ENCODE data around the gene MICAL3. TPM values are rescaled to one million over a fixed set of nuclear protein-coding genes. Genes with fewer than 3 reads are reported as not detected.
A peak's percentile ranks its signal among the peaks of the same experiment; 100 is the strongest.

The MICAL3 gene
- total RNA-seq, 2 experiments from 2014 or later = 30.3 to 31.4 TPM

DNA sequence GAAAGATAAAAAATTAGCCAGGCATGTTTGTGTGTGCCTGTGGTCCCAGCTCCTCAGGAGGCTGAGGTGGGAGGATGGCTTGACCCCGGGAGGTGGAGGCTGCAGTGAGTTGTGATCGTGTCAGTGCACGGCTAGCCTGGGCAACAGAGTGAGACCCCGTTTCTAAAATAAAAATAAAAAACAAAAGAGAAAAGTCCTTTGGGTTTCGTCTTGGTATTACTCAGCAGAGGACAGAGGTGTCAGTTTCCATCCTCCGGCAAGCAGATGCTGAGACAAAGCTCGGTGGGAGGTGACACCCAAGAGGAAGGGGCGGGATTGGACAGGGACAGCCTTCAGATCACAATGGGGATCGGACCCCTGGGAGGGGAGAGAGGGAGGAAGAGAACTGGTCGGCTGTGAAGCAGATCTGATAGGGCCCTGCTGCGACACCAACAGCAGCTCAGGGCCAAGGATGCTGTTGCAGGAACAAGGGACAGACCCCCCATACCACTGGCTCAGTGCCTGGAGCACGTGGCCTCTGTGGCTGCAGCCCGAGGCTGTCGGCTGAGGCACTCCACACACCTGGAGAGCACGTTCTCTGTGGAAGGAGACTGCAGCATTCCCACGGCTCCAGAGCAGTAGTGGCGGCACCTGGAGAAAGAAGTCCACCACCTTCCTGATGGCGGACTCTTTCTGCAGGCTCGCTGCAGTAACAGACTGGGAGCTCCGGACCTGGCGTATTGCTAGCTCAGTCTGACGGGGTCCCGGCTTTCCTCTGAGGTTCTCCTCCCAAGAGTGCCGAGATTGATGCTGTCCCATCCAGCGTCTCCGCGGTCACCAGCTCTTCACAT is 244.9 kb downstream of the MICAL3 start:
- H3K36me3 Mint-ChIP-seq (ENCODE audit: low read depth) = peaks cover 14% of the 10 kb centered on the region
- POLR2A ChIA-PET = interaction anchor here (0.8 to 1.4 kb wide), 5 partner anchors 10 to 298 kb away, joined by 3 to 6 read pairs (median 3); partner anchors contain the start of gene PEX26
- H3K27me3 Mint-ChIP-seq = peaks cover 5% of the 10 kb centered on the region
- peak overlapping the region; percentile 42 for H3K27ac Mint-ChIP-seq
- H3K9me3 Mint-ChIP-seq = no peaks in the 10 kb centered on the region
- H3K4me3 Mint-ChIP-seq = peak overlapping the region; percentile 36
- peak; percentile 37 for DNase-seq
- CTCF ChIA-PET = interaction anchor here (1.9 to 3.8 kb wide), 2 partner anchors 8 to 36 kb away, joined by 4 to 18 read pairs; no protein-coding TSS in a partner anchor
- H3K4me1 Mint-ChIP-seq = peaks cover 65% of the 10 kb centered on the region

DNA sequence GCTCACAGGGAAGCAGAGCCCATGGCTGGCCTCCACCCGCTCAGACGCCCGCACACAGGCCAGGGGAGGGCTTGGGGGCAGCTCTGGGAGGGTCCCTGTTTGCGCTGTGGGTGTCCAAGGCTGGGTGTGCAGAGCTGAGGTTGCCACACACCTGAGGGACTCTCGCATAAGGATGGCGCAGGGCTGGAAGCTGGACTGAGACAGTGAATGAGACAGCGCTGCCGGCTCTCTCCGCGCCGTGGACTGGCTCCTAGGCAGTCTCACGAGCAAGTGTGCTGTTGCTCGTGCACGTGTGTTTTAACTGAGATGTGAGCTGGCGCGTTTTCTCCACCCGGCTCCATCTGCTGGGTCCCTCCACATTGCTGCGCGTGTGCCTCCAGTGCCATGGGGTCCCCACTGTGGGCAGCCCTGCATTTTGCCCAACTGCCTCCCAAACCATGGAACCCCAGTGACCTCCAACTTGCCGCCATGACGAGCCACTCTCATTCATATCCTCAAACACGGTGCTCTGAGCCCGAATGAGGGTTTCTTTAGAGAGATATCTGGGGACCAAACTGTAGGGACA is 245.9 kb downstream of the MICAL3 start:
- peaks cover 14% of the 10 kb centered on the region for H3K36me3 Mint-ChIP-seq (ENCODE audit: low read depth)
- H3K9me3 Mint-ChIP-seq = no peaks in the 10 kb centered on the region
- H3K27ac Mint-ChIP-seq = peak overlapping the region; percentile 42
- H3K4me1 Mint-ChIP-seq = peaks cover 67% of the 10 kb centered on the region
- peaks cover 6% of the 10 kb centered on the region for H3K27me3 Mint-ChIP-seq
- no peak for DNase-seq
- peak overlapping the region; percentile 86 for H3K4me3 Mint-ChIP-seq
- ChIA-PET CTCF (interaction anchor here (1.9 to 3.8 kb wide), 2 partner anchors 9 to 35 kb away, joined by 4 to 18 read pairs; no protein-coding TSS in a partner anchor), POLR2A (interaction anchor here (1.1 kb wide), 1 partner anchor 36 kb away, joined by 3 read pairs; no protein-coding TSS in a partner anchor)

DNA sequence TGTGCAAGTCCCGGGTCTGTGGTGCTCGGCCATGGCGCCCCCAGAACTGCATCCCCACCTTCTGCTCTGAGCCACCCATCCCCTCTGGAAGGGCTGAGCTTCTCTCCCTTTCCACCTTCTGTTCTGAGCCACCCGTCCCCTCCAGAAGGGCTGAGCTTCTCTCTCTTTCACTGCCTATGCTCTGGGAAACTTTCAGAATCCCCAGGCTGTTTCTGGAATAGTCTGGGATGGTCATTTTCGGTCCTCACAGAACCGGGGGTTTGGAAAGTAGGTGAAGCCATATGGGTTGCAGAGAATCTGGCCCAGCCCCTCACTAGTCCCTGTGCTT is 246.7 kb downstream of the MICAL3 start:
- no peak for DNase-seq
- Mint-ChIP-seq H3K27ac (peak overlapping the region; percentile 93), H3K4me1 (peaks cover 75% of the 10 kb centered on the region), H3K9me3 (no peaks in the 10 kb centered on the region), H3K27me3 (peaks cover 14% of the 10 kb centered on the region), H3K4me3 (peak overlapping the region; percentile 86), H3K36me3 (ENCODE audit: low read depth) (peaks cover 14% of the 10 kb centered on the region)
- CTCF ChIA-PET = interaction anchor here (0.5 to 3.8 kb wide), 4 partner anchors 8 to 702 kb away, joined by 3 to 18 read pairs (median 5); no protein-coding TSS in a partner anchor
- POLR2A ChIA-PET = interaction anchor here (0.7 to 1.7 kb wide), 5 partner anchors 10 to 300 kb away, joined by 3 to 7 read pairs (median 4); partner anchors contain the start of gene PEX26

- H3K27me3 Mint-ChIP-seq = peaks cover 17% of the 10 kb centered on the region
- ChIA-PET CTCF (interaction anchor here (0.8 to 3.8 kb wide), 3 partner anchors 8 to 701 kb away, joined by 3 to 18 read pairs (median 7); no protein-coding TSS in a partner anchor), POLR2A (interaction anchor here (0.7 to 1.7 kb wide), 8 partner anchors 9 to 557 kb away, joined by 3 to 7 read pairs (median 4); partner anchors contain the start of gene PEX26)
- DNase-seq = peak; percentile 82
- peaks cover 77% of the 10 kb centered on the region for H3K4me1 Mint-ChIP-seq
- peak overlapping the region; percentile 86 for H3K4me3 Mint-ChIP-seq
- peak overlapping the region; percentile 93 for H3K27ac Mint-ChIP-seq
- peaks cover 14% of the 10 kb centered on the region for H3K36me3 Mint-ChIP-seq (ENCODE audit: low read depth)
- no peaks in the 10 kb centered on the region for H3K9me3 Mint-ChIP-seq
These were observed 247.2 kb downstream of the MICAL3 start for GRCh38 chr22:17777005-17777716.

GRCh38 chr22:17775781-17776465 is 248.4 kb downstream of the MICAL3 start:
- H3K27me3 Mint-ChIP-seq = peaks cover 25% of the 10 kb centered on the region
- H3K4me1 Mint-ChIP-seq = peaks cover 71% of the 10 kb centered on the region
- peak overlapping the region; percentile 86 for H3K4me3 Mint-ChIP-seq
- CTCF ChIA-PET = interaction anchor here (1.8 kb wide), 1 partner anchor 10 kb away, joined by 7 read pairs; no protein-coding TSS in a partner anchor
- POLR2A ChIA-PET = interaction anchor here (0.8 to 0.9 kb wide), 2 partner anchors 137 to 555 kb away, joined by 3 read pairs; no protein-coding TSS in a partner anchor
- DNase-seq = no peak
- H3K27ac Mint-ChIP-seq = peak overlapping the region; percentile 93
- H3K36me3 Mint-ChIP-seq (ENCODE audit: low read depth) = peaks cover 14% of the 10 kb centered on the region
- H3K9me3 Mint-ChIP-seq = no peaks in the 10 kb centered on the region

GRCh38 chr22:17774926-17775685 is 249.3 kb downstream of the MICAL3 start:
- Mint-ChIP-seq H3K9me3 (no peaks in the 10 kb centered on the region), H3K36me3 (ENCODE audit: low read depth) (peaks cover 14% of the 10 kb centered on the region), H3K4me1 (peaks cover 66% of the 10 kb centered on the region), H3K4me3 (peak overlapping the region; percentile 63), H3K27me3 (peaks cover 29% of the 10 kb centered on the region), H3K27ac (peak overlapping the region; percentile 27)
- no peak for DNase-seq
- POLR2A ChIA-PET = no interaction called here
- CTCF ChIA-PET = interaction anchor here (2.7 to 4.6 kb wide), 2 partner anchors 10 to 32 kb away, joined by 8 to 29 read pairs; no protein-coding TSS in a partner anchor

- Mint-ChIP-seq H3K9me3 (no peaks in the 10 kb centered on the region), H3K4me1 (peaks cover 58% of the 10 kb centered on the region), H3K36me3 (ENCODE audit: low read depth) (peaks cover 10% of the 10 kb centered on the region), H3K27ac (no peak within 1 kb of the TSS), H3K27me3 (peaks cover 33% of the 10 kb centered on the region), H3K4me3 (peak within 1 kb of the TSS; percentile 79)
- ChIA-PET POLR2A (interaction anchor here (1.0 to 2.3 kb wide), 4 partner anchors 9 to 375 kb away, joined by 4 to 13 read pairs (median 5); partner anchors contain the start of genes BCL2L13, PEX26 and USP18), CTCF (interaction anchor here (0.5 to 4.6 kb wide), 5 partner anchors 11 to 699 kb away, joined by 3 to 29 read pairs (median 4); no protein-coding TSS in a partner anchor)
- peak; percentile 58 for DNase-seq
These were observed 250.0 kb downstream of the MICAL3 start, which contains the start of gene BID for GRCh38 chr22:17774206-17774925. BID (minus strand) TSS chr22:17774469; CDS start chr22:17750116, 24,353 bp downstream.

- POLR2A ChIA-PET = interaction anchor here (1.0 to 2.3 kb wide), 5 partner anchors 8 to 376 kb away, joined by 3 to 13 read pairs (median 4); partner anchors contain the start of genes BCL2L13, PEX26 and USP18
- DNase-seq = peak; percentile 75
- no peak overlapping the region for H3K27ac Mint-ChIP-seq
- CTCF ChIA-PET = interaction anchor here (0.5 to 4.6 kb wide), 5 partner anchors 12 to 699 kb away, joined by 3 to 29 read pairs (median 4); no protein-coding TSS in a partner anchor
- H3K4me3 Mint-ChIP-seq = peak overlapping the region; percentile 79
- H3K27me3 Mint-ChIP-seq = peaks cover 33% of the 10 kb centered on the region
- peaks cover 52% of the 10 kb centered on the region for H3K4me1 Mint-ChIP-seq
- H3K9me3 Mint-ChIP-seq = no peaks in the 10 kb centered on the region
- peaks cover 5% of the 10 kb centered on the region for H3K36me3 Mint-ChIP-seq (ENCODE audit: low read depth)
These were observed 250.7 kb downstream of the MICAL3 start for GRCh38 chr22:17773606-17774205.

GRCh38 chr22:17772958-17773605 is 251.3 kb downstream of the MICAL3 start:
- Mint-ChIP-seq H3K27me3 (peaks cover 33% of the 10 kb centered on the region), H3K27ac (no peak overlapping the region), H3K4me1 (peaks cover 50% of the 10 kb centered on the region), H3K4me3 (peak overlapping the region; percentile 79), H3K9me3 (no peaks in the 10 kb centered on the region), H3K36me3 (ENCODE audit: low read depth) (peaks cover 4% of the 10 kb centered on the region)
- ChIA-PET POLR2A (interaction anchor here (1.0 to 2.3 kb wide), 6 partner anchors 8 to 376 kb away, joined by 3 to 13 read pairs (median 4); partner anchors contain the start of genes BCL2L13, PEX26 and USP18), CTCF (interaction anchor here (0.9 to 4.6 kb wide), 5 partner anchors 12 to 303 kb away, joined by 3 to 29 read pairs (median 4); no protein-coding TSS in a partner anchor)
- DNase-seq = no peak
